ENCODE data around the gene EYA2.

EYA2 gene

GRCh38 chr20:47213966-47214365, 319.3 kb downstream of the EYA2 start:
- DNase-seq: no peak

- no peak for DNase-seq
Observed at GRCh38 chr20:47215653-47216397, 321.2 kb downstream of the EYA2 start.

GRCh38 chr20:47216819-47217410, 322.3 kb downstream of the EYA2 start:
- DNase-seq: no peak

- DNase-seq: no peak
Observed at GRCh38 chr20:47217482-47218446, 323.1 kb downstream of the EYA2 start.

GRCh38 chr20:47220161-47220582, 325.5 kb downstream of the EYA2 start:
- DNase-seq: peak in 4 of 5 donors; percentile 17 to 38 (median 24)

GRCh38 chr20:47221036-47221625, 326.5 kb downstream of the EYA2 start:
- no peak for DNase-seq

- no peak for DNase-seq
Observed at GRCh38 chr20:47222468-47223119, 328.0 kb downstream of the EYA2 start.

GRCh38 chr20:47223896-47224295, 329.3 kb downstream of the EYA2 start:
- DNase-seq: no peak

- no peak for DNase-seq
Observed at GRCh38 chr20:47224300-47224791, 329.7 kb downstream of the EYA2 start.

- DNase-seq: no peak
Observed at GRCh38 chr20:47224857-47225256, 330.2 kb downstream of the EYA2 start.

GRCh38 chr20:47225458-47225857, 330.8 kb downstream of the EYA2 start:
- DNase-seq: no peak

GRCh38 chr20:47227119-47227518, 332.5 kb downstream of the EYA2 start:
- DNase-seq: no peak

GRCh38 chr20:47227576-47227975, 332.9 kb downstream of the EYA2 start:
- no peak for DNase-seq

- no peak for DNase-seq
Observed at GRCh38 chr20:47228654-47229053, 334.0 kb downstream of the EYA2 start.

GRCh38 chr20:47230811-47231256, 336.2 kb downstream of the EYA2 start:
- DNase-seq: no peak

GRCh38 chr20:47231382-47232039, 336.9 kb downstream of the EYA2 start:
- DNase-seq: no peak

- no peak for DNase-seq
Observed at GRCh38 chr20:47232518-47232917, 337.9 kb downstream of the EYA2 start.

GRCh38 chr20:47233333-47234188, 338.9 kb downstream of the EYA2 start:
- no peak for DNase-seq

- no peak for DNase-seq
Observed at GRCh38 chr20:47235111-47235510, 340.5 kb downstream of the EYA2 start.

GRCh38 chr20:47235853-47236638, 341.4 kb downstream of the EYA2 start:
- no peak for DNase-seq
